Limb (tissue), 2 donors: Measurements from ENCODE around the gene PARVA.

Source experiments
- DNase-seq, 2 donors: peaks; one replicate each; pipeline ENCODE4 v3.0.0-alpha.2; 2016; ENCODE audit errors: extremely low spot score in 2 of 2

The PARVA gene

GRCh38 chr11:12430954-12431595 is 53.7 kb downstream of the PARVA start:
- no peak for DNase-seq

DNA sequence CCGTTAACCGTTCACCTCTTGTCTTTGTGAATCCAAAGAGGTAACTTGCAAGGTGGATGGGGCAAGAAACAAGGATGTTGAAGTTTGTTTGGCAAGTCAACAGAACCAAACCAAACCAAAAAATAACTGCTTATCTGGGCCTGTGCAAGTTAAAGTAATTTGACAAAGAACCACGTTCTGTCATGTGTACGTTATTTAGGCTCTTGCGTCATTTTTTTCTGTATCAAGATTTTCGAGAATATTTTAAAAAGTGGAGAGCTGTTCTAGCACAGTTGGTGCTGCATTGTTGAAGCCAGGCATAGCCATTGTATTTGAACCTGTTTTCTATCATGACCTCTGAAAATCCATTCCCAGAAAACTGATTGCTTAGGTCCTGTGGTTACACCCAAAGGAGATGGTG is 55.1 kb downstream of the PARVA start:
- no peak for DNase-seq

- DNase-seq = no peak
Measured at GRCh38 chr11:12433121-12433520, 55.8 kb downstream of the PARVA start.

GRCh38 chr11:12433571-12434324 is 56.4 kb downstream of the PARVA start:
- DNase-seq = peak; percentile 63 to 83

- no peak for DNase-seq
Measured at GRCh38 chr11:12434325-12434654, 56.9 kb downstream of the PARVA start.

- no peak for DNase-seq
Measured at GRCh38 chr11:12435264-12435663, 57.9 kb downstream of the PARVA start.

DNA sequence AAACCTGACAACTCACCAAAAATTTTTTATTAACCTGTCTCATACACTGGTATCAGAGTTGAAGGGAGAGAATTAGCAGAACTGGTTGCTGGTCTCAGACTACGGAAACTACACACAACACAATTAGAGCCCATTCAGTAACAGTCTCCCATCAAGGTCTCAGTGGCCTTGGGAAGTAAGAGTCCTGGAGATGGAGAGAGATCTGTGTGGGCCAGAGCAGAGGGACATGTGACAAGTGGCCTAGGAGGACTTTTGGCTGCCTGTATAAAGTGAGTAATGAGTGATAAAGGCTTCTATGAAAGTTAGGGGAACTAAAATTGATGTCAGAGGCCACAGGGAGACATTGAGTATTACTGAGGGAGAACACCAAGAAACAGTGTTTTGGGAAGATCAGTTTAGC is 58.9 kb downstream of the PARVA start:
- DNase-seq = no peak

DNA sequence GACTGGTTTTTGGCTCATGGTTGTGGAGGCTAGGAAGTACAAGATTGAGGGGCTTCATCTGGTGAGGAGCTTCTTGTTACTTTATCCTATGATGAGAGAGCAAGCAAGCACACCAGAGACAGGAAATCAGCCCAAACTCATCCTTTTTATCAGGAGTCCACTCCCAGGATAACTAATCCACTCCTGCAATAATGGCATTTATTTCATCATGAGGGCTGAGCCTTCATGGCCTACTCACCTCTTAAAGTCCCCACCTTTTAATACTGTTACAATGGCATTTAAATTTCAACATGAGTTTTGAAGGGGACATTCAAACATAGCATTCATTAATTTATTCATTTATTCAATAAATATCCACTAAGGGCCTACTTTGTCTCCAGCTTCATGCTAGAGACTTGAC is 60.9 kb downstream of the PARVA start:
- DNase-seq = no peak

GRCh38 chr11:12439615-12440014 is 62.2 kb downstream of the PARVA start:
- no peak for DNase-seq

DNA sequence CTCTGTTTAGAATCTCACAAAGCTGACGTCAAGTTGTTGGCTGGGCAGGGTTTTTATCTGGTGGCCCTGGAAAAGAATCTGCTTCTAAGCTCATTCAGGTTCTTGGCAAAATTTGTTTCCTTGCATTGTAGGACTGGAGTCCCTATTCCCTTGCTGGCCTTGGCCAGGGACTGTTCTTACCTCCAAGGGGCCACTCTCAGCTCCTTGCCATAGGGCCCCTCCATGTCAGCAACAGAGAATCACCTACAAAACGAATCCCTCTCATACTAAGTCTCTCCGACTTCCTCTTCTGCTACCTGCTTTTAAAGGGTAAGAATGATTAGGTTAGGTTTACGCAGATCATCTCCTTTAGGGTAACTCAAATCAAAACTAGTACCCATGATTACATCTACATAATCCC is 63.2 kb downstream of the PARVA start:
- no peak for DNase-seq

- DNase-seq = peak in 1 of 2 donors; percentile 57
Measured at GRCh38 chr11:12441231-12441861, 64.0 kb downstream of the PARVA start.

- DNase-seq = no peak
Measured at GRCh38 chr11:12444601-12445000, 67.2 kb downstream of the PARVA start.

- no peak for DNase-seq
Measured at GRCh38 chr11:12445001-12445400, 67.6 kb downstream of the PARVA start.

DNA sequence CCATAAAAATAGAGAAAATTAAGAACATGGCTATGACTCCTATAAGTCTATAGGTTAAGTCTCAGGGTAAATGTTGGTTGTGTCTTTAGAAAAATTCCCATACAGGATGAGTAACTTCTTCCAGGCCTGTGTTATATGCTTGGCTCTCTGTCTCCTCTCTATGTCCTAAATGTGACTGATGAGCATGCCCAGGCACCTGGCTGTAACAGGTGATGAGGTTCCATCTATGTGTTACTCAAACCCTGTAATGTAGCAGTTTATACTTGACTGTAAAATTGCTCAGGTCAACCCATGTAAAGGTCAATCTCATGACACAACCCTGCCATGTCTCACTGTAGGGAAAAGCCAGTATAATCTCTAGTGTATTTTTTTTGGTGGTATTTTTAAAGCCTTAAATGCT is 69.5 kb downstream of the PARVA start:
- no peak for DNase-seq

GRCh38 chr11:12448131-12448939 is 71.0 kb downstream of the PARVA start:
- DNase-seq = no peak

- no peak for DNase-seq
Measured at GRCh38 chr11:12449961-12450715, 72.8 kb downstream of the PARVA start.

GRCh38 chr11:12451179-12451814 is 73.9 kb downstream of the PARVA start:
- no peak for DNase-seq

DNA sequence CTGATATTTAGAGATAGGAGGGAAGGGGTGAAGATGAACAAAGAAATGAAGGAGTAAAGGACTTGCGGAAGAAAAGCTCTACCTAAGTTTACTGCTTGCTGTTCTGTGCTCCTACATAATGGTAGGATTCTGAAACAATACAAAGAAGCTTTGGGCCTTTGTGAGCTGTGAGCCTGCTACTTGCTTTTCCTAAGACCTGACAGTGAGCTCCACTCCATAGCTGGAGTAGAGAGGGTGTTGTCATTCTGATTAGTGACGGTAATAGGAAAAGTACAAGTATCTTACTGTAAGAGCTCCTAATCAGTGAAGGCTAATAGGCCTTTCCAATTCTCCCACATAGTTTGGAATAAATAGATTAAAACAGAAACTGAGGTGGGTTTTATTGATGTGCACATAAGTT is 75.9 kb downstream of the PARVA start:
- peak in 1 of 2 donors; percentile 1 for DNase-seq

DNA sequence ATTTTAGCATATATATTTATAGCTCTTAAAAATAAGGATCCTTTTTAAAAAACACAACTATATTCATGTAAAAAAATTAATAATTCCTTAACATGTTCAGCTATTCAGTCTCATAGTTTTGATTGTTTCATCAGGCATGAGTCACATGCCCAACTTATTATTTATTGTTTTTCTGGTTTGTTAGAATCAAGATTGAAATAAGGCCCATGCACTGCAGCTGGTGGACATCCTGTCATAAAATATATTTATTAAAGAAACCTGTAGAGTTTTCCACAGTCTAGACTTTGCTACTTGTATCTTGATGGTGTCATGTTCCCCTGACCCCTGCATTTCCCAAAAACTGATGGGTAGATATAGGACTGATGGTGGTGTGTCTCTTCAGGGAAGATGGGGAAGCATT is 77.4 kb downstream of the PARVA start:
- no peak for DNase-seq

DNA sequence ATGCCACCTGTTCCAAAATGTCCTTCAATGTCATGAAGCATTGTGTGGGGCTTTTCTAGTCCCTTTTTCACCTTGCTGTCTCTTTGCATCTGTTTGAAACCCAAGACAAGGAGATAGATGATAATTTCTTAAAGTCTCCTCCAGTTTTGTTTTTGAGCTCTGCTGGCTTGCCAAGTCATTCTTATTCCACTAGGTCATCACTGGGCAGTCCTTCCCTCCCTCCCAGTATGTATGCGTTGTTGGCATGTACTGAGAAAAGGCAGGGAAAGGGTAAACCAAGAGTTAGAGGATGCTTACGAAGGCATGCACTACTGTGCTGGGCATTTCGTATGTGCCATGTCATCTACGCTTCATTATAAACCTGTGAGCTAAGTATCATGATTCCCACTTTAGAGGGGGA is 78.6 kb downstream of the PARVA start:
- DNase-seq = peak in 1 of 2 donors; percentile 0
